ENCODE data around the gene GRM5.
"Not testable (repeated sequence)": the region's sequence is repeated elsewhere in the genome, so short reads cannot be mapped to it uniquely, and the experiment has no call there.

Gene GRM5

GRCh38 chr11:89065651-89066201 is at the start of gene GRM5:
GRM5 (minus strand) TSS chr11:89065982; CDS start chr11:89047872, 18,110 bp downstream.
- H3K9me3 ChIP-seq (ENCODE audit: control insufficient read depth, low read length); H3K79me2 ChIP-seq; H3K27ac ChIP-seq; H3K27me3 ChIP-seq (ENCODE audit: control insufficient read depth, insufficient read depth, low read length); H3K4me2 ChIP-seq (ENCODE audit: low read length); H3K36me3 ChIP-seq (ENCODE audit: control insufficient read depth, insufficient read depth, low read length); H3K9ac ChIP-seq; H2AFZ ChIP-seq; H3K4me3 ChIP-seq (ENCODE audit: low read depth, low read length); H3K4me1 ChIP-seq: not testable (repeated sequence)

- H3K4me2 ChIP-seq (ENCODE audit: low read length); H3K27ac ChIP-seq; H3K9ac ChIP-seq; H3K27me3 ChIP-seq (ENCODE audit: control insufficient read depth, insufficient read depth, low read length); H3K36me3 ChIP-seq (ENCODE audit: control insufficient read depth, insufficient read depth, low read length); H3K9me3 ChIP-seq (ENCODE audit: control insufficient read depth, low read length); H3K79me2 ChIP-seq; H3K4me1 ChIP-seq; H2AFZ ChIP-seq; H3K4me3 ChIP-seq (ENCODE audit: low read depth, low read length): not testable (repeated sequence)
- TF ChIP-seq CTCF (IDR thresholded peaks at IDR 0.05), result peak; percentile 54
These were observed 32.2 kb upstream of the GRM5 start for GRCh38 chr11:89097956-89098355.

GRCh38 chr11:89093806-89094205 is 28.0 kb upstream of the GRM5 start:
- not testable (repeated sequence) for H3K4me1 ChIP-seq; H3K4me3 ChIP-seq (ENCODE audit: low read depth, low read length); H3K9ac ChIP-seq

GRCh38 chr11:89084951-89085350 is 19.2 kb upstream of the GRM5 start:
- H3K4me3 ChIP-seq (ENCODE audit: low read depth, low read length); H3K27me3 ChIP-seq (ENCODE audit: control insufficient read depth, insufficient read depth, low read length); H3K9me3 ChIP-seq (ENCODE audit: control insufficient read depth, low read length); H3K4me2 ChIP-seq (ENCODE audit: low read length); H2AFZ ChIP-seq; H3K36me3 ChIP-seq (ENCODE audit: control insufficient read depth, insufficient read depth, low read length); H3K27ac ChIP-seq; H3K79me2 ChIP-seq; H3K9ac ChIP-seq; H3K4me1 ChIP-seq: not testable (repeated sequence)

More at GRCh38 chr11:89093806-89094205, 28.0 kb upstream of the GRM5 start:
- not testable (repeated sequence) for H3K9me3 ChIP-seq (ENCODE audit: control insufficient read depth, low read length); H3K27ac ChIP-seq; H3K79me2 ChIP-seq; H2AFZ ChIP-seq; H3K4me2 ChIP-seq (ENCODE audit: low read length); H3K27me3 ChIP-seq (ENCODE audit: control insufficient read depth, insufficient read depth, low read length); H3K36me3 ChIP-seq (ENCODE audit: control insufficient read depth, insufficient read depth, low read length)

GRCh38 chr11:89070911-89071310 is 5.1 kb upstream of the GRM5 start:
- H3K4me3 ChIP-seq (ENCODE audit: low read depth, low read length); H3K79me2 ChIP-seq; H3K27me3 ChIP-seq (ENCODE audit: control insufficient read depth, insufficient read depth, low read length); H3K4me1 ChIP-seq; H2AFZ ChIP-seq; H3K27ac ChIP-seq; H3K36me3 ChIP-seq (ENCODE audit: control insufficient read depth, insufficient read depth, low read length); H3K9me3 ChIP-seq (ENCODE audit: control insufficient read depth, low read length); H3K4me2 ChIP-seq (ENCODE audit: low read length); H3K9ac ChIP-seq: not testable (repeated sequence)

- Histone ChIP-seq H3K9ac (no peak overlapping the region), H2AFZ (no peak overlapping the region), H3K27me3 (ENCODE audit: control insufficient read depth, insufficient read depth, low read length) (no peaks in the 10 kb centered on the region), H3K9me3 (ENCODE audit: control insufficient read depth, low read length) (no peaks in the 10 kb centered on the region), H3K27ac (no peak overlapping the region), H3K4me3 (ENCODE audit: low read depth, low read length) (no peak overlapping the region), H3K36me3 (ENCODE audit: control insufficient read depth, insufficient read depth, low read length) (no peaks in the 10 kb centered on the region), H3K79me2 (no peaks in the 10 kb centered on the region), H3K4me2 (ENCODE audit: low read length) (no peak overlapping the region), H3K4me1 (no peaks in the 10 kb centered on the region)
- TF ChIP-seq CTCF (IDR thresholded peaks at IDR 0.05), result no peak
These were observed 1.5 kb upstream of the GRM5 start for GRCh38 chr11:89067264-89067663.

- Histone ChIP-seq H3K4me1 (no peaks in the 10 kb centered on the region), H3K9me3 (ENCODE audit: control insufficient read depth, low read length) (no peaks in the 10 kb centered on the region), H3K27ac (no peak overlapping the region), H3K36me3 (ENCODE audit: control insufficient read depth, insufficient read depth, low read length) (no peaks in the 10 kb centered on the region), H3K27me3 (ENCODE audit: control insufficient read depth, insufficient read depth, low read length) (no peaks in the 10 kb centered on the region), H3K4me2 (ENCODE audit: low read length) (no peak overlapping the region), H3K79me2 (no peaks in the 10 kb centered on the region), H2AFZ (no peak overlapping the region), H3K9ac (no peak overlapping the region), H3K4me3 (ENCODE audit: low read depth, low read length) (no peak overlapping the region)
- TF ChIP-seq CTCF (IDR thresholded peaks at IDR 0.05), result no peak
These were observed 716 bp downstream of the GRM5 start for GRCh38 chr11:89065066-89065465.

GRCh38 chr11:89063481-89063951 is 2.3 kb downstream of the GRM5 start:
- H3K27me3 ChIP-seq (ENCODE audit: control insufficient read depth, insufficient read depth, low read length); H3K79me2 ChIP-seq; H3K4me1 ChIP-seq; H3K9ac ChIP-seq; H3K36me3 ChIP-seq (ENCODE audit: control insufficient read depth, insufficient read depth, low read length); H3K4me2 ChIP-seq (ENCODE audit: low read length); H3K4me3 ChIP-seq (ENCODE audit: low read depth, low read length); H2AFZ ChIP-seq; H3K9me3 ChIP-seq (ENCODE audit: control insufficient read depth, low read length); H3K27ac ChIP-seq: not testable (repeated sequence)

- H3K4me2 ChIP-seq (ENCODE audit: low read length); H3K4me1 ChIP-seq; H3K79me2 ChIP-seq; H3K27me3 ChIP-seq (ENCODE audit: control insufficient read depth, insufficient read depth, low read length); H3K27ac ChIP-seq; H3K4me3 ChIP-seq (ENCODE audit: low read depth, low read length); H2AFZ ChIP-seq; H3K36me3 ChIP-seq (ENCODE audit: control insufficient read depth, insufficient read depth, low read length); H3K9me3 ChIP-seq (ENCODE audit: control insufficient read depth, low read length); H3K9ac ChIP-seq: not testable (repeated sequence)
These were observed 2.9 kb downstream of the GRM5 start for GRCh38 chr11:89062771-89063298.

All from parathyroid adenoma (tissue), 2 donors.